H1 (cell line): ENCODE results near the gene LRRC49. TPM values are rescaled to one million over a fixed set of nuclear protein-coding genes. Genes with fewer than 3 reads are reported as not detected.
A peak's percentile ranks its signal among the peaks of the same experiment; 100 is the strongest.

ENCODE experiments used
- CBX5 ChIP-seq: fragments of 300-800, 300-1000 bp; sonication (generic); IDR thresholded peaks from 2 replicates; pipeline ENCODE4 v1.7.1; 2016; ENCODE audit warnings: antibody characterized with exemption, low read length, low read depth
- CBX8 ChIP-seq: fragments of 300-800, 300-1000 bp; sonication (generic); IDR thresholded peaks from 2 replicates; pipeline ENCODE4 v1.7.1; 2016; ENCODE audit warnings: low read depth, low read length, borderline replicate concordance
- CEBPB ChIP-seq: IDR thresholded peaks from 2 replicates; pipeline ENCODE4 v1.6.1; 2012; ENCODE audit warnings: low read depth, low read length
- CREB1 ChIP-seq: IDR thresholded peaks from 2 replicates; pipeline ENCODE4 v1.6.1; 2012; ENCODE audit warnings: inconsistent platforms
- MAX ChIP-seq: IDR thresholded peaks from 2 replicates; pipeline ENCODE4 v1.6.1; 2012; ENCODE audit warnings: inconsistent platforms
- POLR2A ChIP-seq, 2 experiments: IDR thresholded peaks; 1 replicate in 1 of 2; 2 replicates in 1 of 2; pipeline ENCODE4 v1.6.1; 2011; ENCODE audit warnings: low read depth in 2 of 2, low read length in 2 of 2, mild to moderate bottlenecking in 2 of 2; ENCODE audit errors: control extremely low read depth in 1 of 2
- SP1 ChIP-seq: IDR thresholded peaks from 2 replicates; pipeline ENCODE4 v1.6.1; 2011; ENCODE audit warnings: low read depth, low read length
- SP4 ChIP-seq: IDR thresholded peaks from 2 replicates; pipeline ENCODE4 v1.6.1; 2012; ENCODE audit warnings: low read length, inconsistent platforms
- SRF ChIP-seq: IDR thresholded peaks from 2 replicates; pipeline ENCODE4 v1.6.1; 2011; ENCODE audit warnings: mild to moderate bottlenecking, low read depth, low read length, moderate library complexity
- SUZ12 ChIP-seq: fragments of 200-600 bp; sonication (generic); IDR thresholded peaks from 2 replicates; pipeline ENCODE4 v1.6.1; 2012; ENCODE audit warnings: mild to moderate bottlenecking, inconsistent platforms, low read length, moderate library complexity, mixed read lengths
- TBP ChIP-seq: IDR thresholded peaks from 2 replicates; pipeline ENCODE4 v1.6.1; 2011; ENCODE audit warnings: low read depth, low read length, improper control_type of control experiment
- polyA plus RNA-seq, 7 experiments: library from polyadenylated mRNA; depleted of rRNA in 3 of 7; stranded (reverse) in 5 of 7; unstranded in 2 of 7; fragments of >200 nt in 5 of 7; fragments of 200-250 nt in 2 of 7; gene quantifications; 1 replicate in 5 of 7; 2 replicates in 1 of 7; 4 replicates in 1 of 7; pipeline versions ENCODE4 v1.2.1 to v1.2.3, GENCODE V29; 2011 to 2013; ENCODE audit warnings: missing spikeins in 2 of 7, mixed read lengths in 2 of 7
- total RNA-seq: library from RNA; stranded (reverse); fragmentation: NEBNext Ultra II Directional; extraction: Animal tissue kit (Norgen Biotek cat#: 25700); gene quantifications from 2 replicates; pipeline ENCODE4 v1.2.1, GENCODE V29; 2021

The LRRC49 gene
- total and polyA plus RNA-seq, 2 of the 8 experiments (the other 6 are each of a cell fraction or from before 2014, with no cell fraction given) = 5.0 to 10.4 TPM

- TF ChIP-seq SP4 (no peak), CBX5 (no peak), CBX8 (no peak), CREB1 (0 out of 2 replicates have a peak, but pooled peaks have one; percentile 62), CEBPB (no peak), TBP (peak; percentile 65; the same call in 1 of the 2 replicates), SP1 (peak; percentile 65; the same call in 1 of the 2 replicates), SRF (peak; percentile 40; the same call in 1 of the 2 replicates), SUZ12 (no peak), POLR2A (IDR thresholded peaks at IDR 0.05; ENCODE audit: control extremely low read depth in 1 of 2, low read depth in 2 of 2, low read length in 2 of 2) (peak in 1 of 2 experiments; percentile 65; a peak in 1 of 3 replicates), MAX (peak; percentile 52)
These were observed at the start of gene LRRC49, which contains the start of gene THAP10 (continued) for GRCh38 chr15:70892002-70892911.
